ENCODE data around the gene DST. TPM values are rescaled to one million over a fixed set of nuclear protein-coding genes. Genes with fewer than 3 reads are reported as not detected.

DST gene
- total RNA-seq, 1 experiment from 2014 or later, result 144 TPM

DNA sequence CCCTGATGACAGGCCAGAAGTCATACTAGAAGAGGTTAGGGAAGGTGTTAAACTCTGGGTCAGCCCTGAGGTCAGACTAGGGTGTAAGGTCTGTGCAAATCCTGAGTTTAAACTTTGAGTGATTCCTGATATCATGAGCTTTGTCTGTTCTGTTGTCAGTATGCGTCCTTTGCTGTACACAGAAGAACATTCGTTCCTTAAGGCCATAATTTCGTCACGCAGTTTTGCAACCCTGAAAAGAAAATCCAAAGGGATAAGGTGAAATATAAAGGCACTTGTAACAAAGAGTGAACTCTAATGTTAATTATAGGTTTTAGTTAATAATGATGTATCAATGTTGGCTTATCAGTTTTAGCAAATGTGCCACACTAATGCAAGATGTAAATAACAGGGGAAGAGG lies 2.3 kb downstream of the DST start:
- Histone ChIP-seq H3K4me1 (ENCODE audit: control insufficient read depth in 1 of 2, insufficient read depth in 2 of 2, low read length in 2 of 2) (peaks cover 16 to 18% of the 10 kb centered on the region in 2 experiments), H3K36me3 (ENCODE audit: control insufficient read depth in 1 of 2, insufficient read depth in 2 of 2, low read length in 2 of 2) (peaks cover 2 to 29% of the 10 kb centered on the region in 2 experiments; a peak in 3 of 4 replicates), H3K9me2 (ENCODE audit: insufficient read depth) (no peaks in the 10 kb centered on the region), H3K9ac (ENCODE audit: low read length) (no peak overlapping the region), H4K20me1 (ENCODE audit: insufficient read depth) (no peaks in the 10 kb centered on the region), H3K9me3 (ENCODE audit: control insufficient read depth in 1 of 2, insufficient read depth in 1 of 2, low read depth in 1 of 2, low read length in 2 of 2) (no peaks in the 10 kb centered on the region), H3K27ac (ENCODE audit: low read depth, low read length) (no peak overlapping the region), H3K4me2 (ENCODE audit: low read length) (no peak overlapping the region), H2AFZ (ENCODE audit: low read depth, low read length, poor library complexity, severe bottlenecking) (no peak overlapping the region), H3K4me3 (replicated peaks in 1 of 2; ENCODE audit: low read depth in 1 of 2, low read length in 2 of 2) (no peak overlapping the region), H3K79me2 (ENCODE audit: insufficient read depth, low read length) (no peaks in the 10 kb centered on the region), H3K27me3 (ENCODE audit: insufficient read depth, low read length) (no peaks in the 10 kb centered on the region)
- no peak for TF ChIP-seq RAD21 (IDR thresholded peaks at IDR 0.05; ENCODE audit: low read depth)
- TF ChIP-seq EGR1 (IDR thresholded peaks at IDR 0.05; ENCODE audit: low read depth), result no peak
- no peak for TF ChIP-seq SRF (IDR thresholded peaks at IDR 0.05; ENCODE audit: low read depth)
- TF ChIP-seq, protein P1, sequence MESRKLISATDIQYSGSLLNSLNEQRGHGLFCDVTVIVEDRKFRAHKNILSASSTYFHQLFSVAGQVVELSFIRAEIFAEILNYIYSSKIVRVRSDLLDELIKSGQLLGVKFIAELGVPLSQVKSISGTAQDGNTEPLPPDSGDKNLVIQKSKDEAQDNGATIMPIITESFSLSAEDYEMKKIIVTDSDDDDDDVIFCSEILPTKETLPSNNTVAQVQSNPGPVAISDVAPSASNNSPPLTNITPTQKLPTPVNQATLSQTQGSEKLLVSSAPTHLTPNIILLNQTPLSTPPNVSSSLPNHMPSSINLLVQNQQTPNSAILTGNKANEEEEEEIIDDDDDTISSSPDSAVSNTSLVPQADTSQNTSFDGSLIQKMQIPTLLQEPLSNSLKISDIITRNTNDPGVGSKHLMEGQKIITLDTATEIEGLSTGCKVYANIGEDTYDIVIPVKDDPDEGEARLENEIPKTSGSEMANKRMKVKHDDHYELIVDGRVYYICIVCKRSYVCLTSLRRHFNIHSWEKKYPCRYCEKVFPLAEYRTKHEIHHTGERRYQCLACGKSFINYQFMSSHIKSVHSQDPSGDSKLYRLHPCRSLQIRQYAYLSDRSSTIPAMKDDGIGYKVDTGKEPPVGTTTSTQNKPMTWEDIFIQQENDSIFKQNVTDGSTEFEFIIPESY (IDR thresholded peaks at IDR 0.05; ENCODE audit: extremely low read depth, insufficient replicate concordance, low read length), result no peak
- TF ChIP-seq SP1 (IDR thresholded peaks at IDR 0.05; ENCODE audit: low read depth), result no peak
- TF ChIP-seq, protein P2, sequence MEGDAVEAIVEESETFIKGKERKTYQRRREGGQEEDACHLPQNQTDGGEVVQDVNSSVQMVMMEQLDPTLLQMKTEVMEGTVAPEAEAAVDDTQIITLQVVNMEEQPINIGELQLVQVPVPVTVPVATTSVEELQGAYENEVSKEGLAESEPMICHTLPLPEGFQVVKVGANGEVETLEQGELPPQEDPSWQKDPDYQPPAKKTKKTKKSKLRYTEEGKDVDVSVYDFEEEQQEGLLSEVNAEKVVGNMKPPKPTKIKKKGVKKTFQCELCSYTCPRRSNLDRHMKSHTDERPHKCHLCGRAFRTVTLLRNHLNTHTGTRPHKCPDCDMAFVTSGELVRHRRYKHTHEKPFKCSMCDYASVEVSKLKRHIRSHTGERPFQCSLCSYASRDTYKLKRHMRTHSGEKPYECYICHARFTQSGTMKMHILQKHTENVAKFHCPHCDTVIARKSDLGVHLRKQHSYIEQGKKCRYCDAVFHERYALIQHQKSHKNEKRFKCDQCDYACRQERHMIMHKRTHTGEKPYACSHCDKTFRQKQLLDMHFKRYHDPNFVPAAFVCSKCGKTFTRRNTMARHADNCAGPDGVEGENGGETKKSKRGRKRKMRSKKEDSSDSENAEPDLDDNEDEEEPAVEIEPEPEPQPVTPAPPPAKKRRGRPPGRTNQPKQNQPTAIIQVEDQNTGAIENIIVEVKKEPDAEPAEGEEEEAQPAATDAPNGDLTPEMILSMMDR (IDR thresholded peaks at IDR 0.05 in 2 of 3, conservative IDR thresholded peaks at IDR 0.05 in 1 of 3; ENCODE audit: borderline replicate concordance in 1 of 3, insufficient read depth in 1 of 3, low read depth in 2 of 3, low read length in 2 of 3), result no peak
- ATAC-seq, result no peak
- ChIA-PET POLR2A (no interaction called here), CTCF (interaction anchor here (1.3 kb wide), 1 partner anchor 126 kb away, joined by 3 read pairs; no protein-coding TSS in a partner anchor), RAD21 (ENCODE audit: low non-redundant PET in 1 of 2, low total read pairs in 2 of 2, uncharacterized antibody in 2 of 2, unreplicated experiment in 2 of 2) (no interaction called here)
- no peak for DNase-seq (ENCODE audit: low read depth, low spot score)
- intact Hi-C loops (cut with micrococcal nuclease), result no loop called here
- no TSS peak for BruUV-seq (replicated peaks)
